Hepatocyte (in vitro differentiated cells): ENCODE measurements around the gene FZR1. TPM values are rescaled to one million over a fixed set of nuclear protein-coding genes. Genes with fewer than 3 reads are reported as not detected.

Source experiments
- DNase-seq: peaks from one replicate; pipeline ENCODE4 v3.0.0-alpha.2; 2016; ENCODE audit warnings: low spot score
- H2AFZ ChIP-seq: fragments of 200-600 bp; sonication (generic); 2 replicates; pipeline ENCODE4 v1.6.0; 2016; ENCODE audit warnings: antibody characterized with exemption, mild to moderate bottlenecking
- H3K27ac ChIP-seq: fragments of 200-600 bp; sonication (generic); 2 replicates; pipeline ENCODE4 v1.5.1; 2016; ENCODE audit warnings: mild to moderate bottlenecking
- H3K27me3 ChIP-seq: fragments of 200-600 bp; sonication (generic); 2 replicates; pipeline ENCODE4 v1.6.1; 2016
- H3K36me3 ChIP-seq: fragments of 200-600 bp; sonication (generic); replicated peaks from 2 replicates; pipeline ENCODE4 v1.5.1; 2016; ENCODE audit warnings: low read depth; ENCODE audit not compliant: insufficient read depth
- H3K4me1 ChIP-seq: fragments of 200-600 bp; sonication (generic); 2 replicates; pipeline ENCODE4 v1.5.1; 2016; ENCODE audit warnings: mild to moderate bottlenecking, moderate library complexity; ENCODE audit not compliant: insufficient read depth
- H3K4me2 ChIP-seq: fragments of 200-600 bp; sonication (generic); 2 replicates; pipeline ENCODE4 v1.6.0; 2016
- H3K4me3 ChIP-seq: fragments of 200-600 bp; sonication (generic); 2 replicates; pipeline ENCODE4 v1.5.1; 2016; ENCODE audit warnings: mild to moderate bottlenecking
- H3K79me2 ChIP-seq: fragments of 200-600 bp; sonication (generic); 2 replicates; pipeline ENCODE4 v1.6.0; 2017; ENCODE audit warnings: mild to moderate bottlenecking
- H3K9me2 ChIP-seq: fragments of 200-600 bp; sonication (generic); replicated peaks from 2 replicates; pipeline ENCODE4 v1.6.0; 2017; ENCODE audit warnings: mild to moderate bottlenecking; ENCODE audit not compliant: insufficient read depth
- H3K9me3 ChIP-seq: fragments of 200-600 bp; sonication (generic); 2 replicates; pipeline ENCODE4 v1.5.1; 2016; ENCODE audit warnings: low read depth, mild to moderate bottlenecking
- H4K20me1 ChIP-seq: fragments of 200-600 bp; sonication (generic); 2 replicates; pipeline ENCODE4 v1.6.0; 2016; ENCODE audit warnings: mild to moderate bottlenecking; ENCODE audit not compliant: insufficient read depth, poor library complexity, severe bottlenecking
- CTCF ChIP-seq: fragments of 200-600 bp; sonication (generic); IDR thresholded peaks from 2 replicates; pipeline ENCODE4 v1.5.1; 2016; ENCODE audit warnings: antibody characterized with exemption, mild to moderate bottlenecking; ENCODE audit not compliant: poor library complexity
- EZH2 ChIP-seq: fragments of 200-600 bp; sonication (generic); IDR thresholded peaks from 2 replicates; pipeline ENCODE4 v1.6.1; 2016; ENCODE audit warnings: antibody characterized with exemption, mild to moderate bottlenecking, borderline replicate concordance
- EZH2phosphoT487 ChIP-seq: fragments of 200-600 bp; sonication (generic); IDR thresholded peaks from one replicate; pipeline ENCODE4 v1.6.1; 2018; ENCODE audit warnings: antibody characterized with exemption, mild to moderate bottlenecking, low read depth, moderate library complexity; ENCODE audit not compliant: unreplicated experiment, severe bottlenecking
- WGBS: methylation state at CpG from one replicate; pipeline ENCODE4 v1.1.6; 2016; ENCODE audit warnings: low lambda C conversion rate; ENCODE audit errors: missing lambda C conversion rate; 5-methylcytosine and 5-hydroxymethylcytosine counted together
- polyA plus RNA-seq: library from polyadenylated mRNA; unstranded; fragments of >200 nt; fragmentation: Nextera tagmentation; extraction: Ambion mirVana; gene quantifications from 2 replicates; pipeline ENCODE4 v1.2.1, GENCODE V29; 2016
- total RNA-seq: library from RNA; depleted of rRNA; stranded (reverse); fragments of >200 nt; gene quantifications from 2 replicates; pipeline ENCODE4 v1.2.3, GENCODE V29; 2014

Gene FZR1
- total and polyA plus RNA-seq, 2 experiments from 2014 or later = 32.1 to 51.0 TPM

DNA sequence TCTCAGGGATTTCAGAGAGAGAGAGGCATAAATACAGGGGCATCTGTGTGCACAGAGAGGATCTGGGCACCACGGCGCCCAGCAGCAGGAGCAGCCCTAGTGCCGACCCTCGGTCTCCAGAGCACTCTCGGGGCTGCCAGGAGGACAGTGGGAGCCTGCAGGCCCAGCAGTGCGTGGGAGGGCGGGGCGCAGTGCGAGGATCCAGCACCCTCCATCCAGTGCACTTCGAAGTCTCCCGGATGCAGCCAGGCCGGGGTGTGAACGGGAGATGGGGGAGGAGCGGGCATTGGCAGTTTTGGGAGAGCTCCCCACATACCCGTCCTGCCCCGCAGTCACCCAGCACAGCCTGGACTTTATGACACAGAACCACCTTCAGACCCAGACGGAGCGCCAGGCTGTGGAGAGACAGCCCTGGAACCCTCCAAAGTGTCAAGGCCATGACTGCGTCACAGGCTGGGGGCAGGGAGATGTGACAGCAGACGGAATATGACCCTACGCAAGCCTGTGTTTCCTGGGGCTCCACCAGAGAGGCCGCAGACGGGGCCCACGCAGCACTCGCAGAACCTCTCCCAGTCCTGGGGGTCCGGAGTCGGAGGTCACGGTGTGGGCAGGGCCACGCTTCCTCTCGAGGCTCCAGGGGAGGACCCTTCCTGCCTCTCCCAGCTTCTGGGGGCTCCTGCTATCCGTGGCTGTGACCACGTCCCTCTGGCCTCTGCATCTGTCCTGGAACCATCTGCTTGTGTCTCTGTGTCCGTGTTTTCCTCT lies 18.1 kb downstream of the FZR1 start:
- DNase-seq = no peak
- no peaks in the 10 kb centered on the region for H3K4me1 ChIP-seq
- H3K9me3 ChIP-seq = no peaks in the 10 kb centered on the region
- peaks cover 38% of the 10 kb centered on the region for H3K79me2 ChIP-seq
- H4K20me1 ChIP-seq = peaks cover 41% of the 10 kb centered on the region
- no peak for TF ChIP-seq EZH2
- 97% methylated on average over 32 of the region's 33 CpGs for WGBS
- no peak overlapping the region for H2AFZ ChIP-seq
- H3K27me3 ChIP-seq = no peaks in the 10 kb centered on the region
- no peaks in the 10 kb centered on the region for H3K36me3 ChIP-seq
- H3K4me3 ChIP-seq = no peak overlapping the region
- H3K9me2 ChIP-seq = no peaks in the 10 kb centered on the region
- no peak overlapping the region for H3K27ac ChIP-seq
- H3K4me2 ChIP-seq = no peak overlapping the region

GRCh38 chr19:3524904-3525451 lies 18.9 kb downstream of the FZR1 start:
- Histone ChIP-seq H3K9me3 (no peaks in the 10 kb centered on the region), H3K79me2 (peaks cover 31% of the 10 kb centered on the region), H3K36me3 (no peaks in the 10 kb centered on the region), H4K20me1 (peaks cover 34% of the 10 kb centered on the region), H3K4me3 (no peak overlapping the region), H3K27me3 (no peaks in the 10 kb centered on the region), H3K4me1 (no peaks in the 10 kb centered on the region), H2AFZ (no peak overlapping the region), H3K27ac (no peak overlapping the region), H3K9me2 (no peaks in the 10 kb centered on the region), H3K4me2 (no peak overlapping the region)
- 96% methylated on average over 19 of the region's 20 CpGs for WGBS
- no peak for TF ChIP-seq EZH2phosphoT487
- no peak for TF ChIP-seq EZH2
- no peak for TF ChIP-seq CTCF
- no peak for DNase-seq

GRCh38 chr19:3526507-3527237 lies 20.6 kb downstream of the FZR1 start:
- Histone ChIP-seq H3K79me2 (peaks cover 14% of the 10 kb centered on the region), H3K27me3 (no peaks in the 10 kb centered on the region), H3K9me3 (no peaks in the 10 kb centered on the region), H3K4me1 (no peaks in the 10 kb centered on the region), H3K4me3 (no peak overlapping the region), H3K27ac (no peak overlapping the region), H3K4me2 (no peak overlapping the region), H3K36me3 (no peaks in the 10 kb centered on the region), H4K20me1 (peaks cover 17% of the 10 kb centered on the region), H3K9me2 (no peaks in the 10 kb centered on the region), H2AFZ (no peak overlapping the region)
- no peak for DNase-seq
- TF ChIP-seq EZH2 (no peak), EZH2phosphoT487 (no peak), CTCF (peak; percentile 13)
- 97% methylated on average over 17 of the region's 28 CpGs for WGBS

GRCh38 chr19:3527238-3527910 lies 21.3 kb downstream of the FZR1 start:
- peaks cover 7% of the 10 kb centered on the region for H3K79me2 ChIP-seq
- H3K9me3 ChIP-seq = no peaks in the 10 kb centered on the region
- over 99% methylated on average over 19 of the region's 21 CpGs for WGBS
- H2AFZ ChIP-seq = no peak overlapping the region
- H4K20me1 ChIP-seq = peaks cover 10% of the 10 kb centered on the region
- no peak overlapping the region for H3K4me2 ChIP-seq
- no peaks in the 10 kb centered on the region for H3K27me3 ChIP-seq
- no peaks in the 10 kb centered on the region for H3K9me2 ChIP-seq
- no peak for DNase-seq
- TF ChIP-seq EZH2 (no peak), EZH2phosphoT487 (no peak), CTCF (no peak)
- H3K27ac ChIP-seq = no peak overlapping the region
- no peaks in the 10 kb centered on the region for H3K4me1 ChIP-seq
- H3K4me3 ChIP-seq = no peak overlapping the region
- no peaks in the 10 kb centered on the region for H3K36me3 ChIP-seq
